ENCODE data around the gene CLINT1. TPM values are rescaled to one million over a fixed set of nuclear protein-coding genes. Genes with fewer than 3 reads are reported as not detected.

The CLINT1 gene
- total and polyA plus RNA-seq, 3 experiments from 2014 or later, result 72.3 to 91.1 (median 73.1) TPM

DNA sequence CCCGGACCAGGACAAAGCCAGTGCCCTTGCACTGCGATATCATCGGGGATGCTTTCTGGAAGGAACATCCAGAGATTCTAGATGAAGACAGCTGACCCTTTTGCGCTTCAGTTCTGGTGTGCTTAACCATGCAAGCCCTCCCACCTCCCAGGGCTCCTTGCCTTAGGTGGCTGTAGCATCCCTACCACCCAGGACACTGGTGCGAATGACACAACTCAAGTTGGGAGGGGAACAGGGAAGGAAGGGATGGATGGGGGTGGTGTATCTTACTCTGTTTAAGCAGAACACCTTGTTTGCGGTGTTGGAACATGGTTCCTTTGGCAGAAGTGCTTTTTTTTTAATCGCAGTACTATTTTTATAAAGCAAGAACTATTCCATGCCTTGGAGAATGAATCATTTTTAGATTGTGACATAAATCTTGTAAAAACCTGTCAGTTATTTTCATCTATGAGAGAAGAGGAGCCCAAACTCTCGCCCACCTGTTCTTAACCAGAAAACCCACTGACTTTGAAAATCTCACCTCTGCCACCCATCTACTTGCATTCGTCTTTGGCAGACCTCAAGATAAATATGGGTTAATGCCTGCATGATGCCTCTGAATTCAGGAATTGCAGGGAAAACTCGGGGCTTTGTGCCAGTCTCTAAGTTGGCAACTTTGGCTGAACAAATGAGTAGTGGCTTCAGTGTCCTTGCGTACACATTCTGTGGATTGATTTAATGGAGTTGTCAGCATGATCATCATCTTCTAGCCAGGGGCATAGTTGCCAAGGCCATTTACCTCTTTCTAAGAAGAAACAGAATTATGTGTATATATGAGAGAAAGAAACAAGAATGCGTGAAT lies 119.3 kb downstream of the CLINT1 start:
- ChIA-PET CTCF (interaction anchor here (0.9 to 1.0 kb wide), 3 partner anchors 11 to 307 kb away, joined by 3 read pairs; no protein-coding TSS in a partner anchor), POLR2A (no interaction called here)
- Mint-ChIP-seq H3K27me3 (peaks cover 0 to 2% of the 10 kb centered on the region in 2 donors), H3K9me3 (no peaks in the 10 kb centered on the region), H3K27ac (peak overlapping the region in 2 of 8 donors; percentile 37 to 52), H3K4me3 (peak overlapping the region in 1 of 7 donors; percentile 87), H3K4me1 (peaks cover 12 to 15% (median 13%) of the 10 kb centered on the region in 3 donors), H3K36me3 (peaks cover 0 to 37% (median 6%) of the 10 kb centered on the region in 3 donors)
- no peak overlapping the region for H3K27ac ChIP-seq (ENCODE audit: low read depth, low read length)
- H3K9me3 ChIP-seq (ENCODE audit: low read length), result no peaks in the 10 kb centered on the region
- DNase-seq, result no peak
- H3K36me3 ChIP-seq (ENCODE audit: insufficient read depth, low read length), result peaks cover 5% of the 10 kb centered on the region
- H3K27me3 ChIP-seq (ENCODE audit: insufficient read depth, low read length, poor library complexity, severe bottlenecking), result no peaks in the 10 kb centered on the region
- no peak overlapping the region for H3K4me3 ChIP-seq (ENCODE audit: low read length)
- H3K4me1 ChIP-seq (ENCODE audit: insufficient read depth, low read length), result peaks cover 12% of the 10 kb centered on the region

DNA sequence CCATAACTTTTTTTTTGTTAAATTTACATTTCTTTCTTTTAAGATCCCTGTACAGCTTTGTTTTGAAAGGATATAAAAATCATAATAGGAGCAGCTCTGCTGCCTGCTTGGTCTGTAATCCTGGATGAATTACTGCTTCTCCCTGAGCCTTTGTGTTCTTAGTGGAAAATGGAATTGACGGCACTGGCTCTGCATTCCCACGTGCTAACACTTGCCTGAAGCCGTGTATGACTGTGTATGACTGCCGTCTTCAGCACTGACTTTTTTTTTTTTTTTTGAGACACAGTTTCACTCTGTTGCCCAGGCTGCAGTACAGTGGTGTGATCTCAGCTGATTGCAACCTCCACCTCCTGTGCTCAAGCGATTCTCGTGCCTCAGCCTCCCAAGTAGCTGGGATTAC lies 123.0 kb downstream of the CLINT1 start:
- Histone ChIP-seq H3K4me1 (ENCODE audit: insufficient read depth, low read length) (peaks cover 8% of the 10 kb centered on the region), H3K27ac (ENCODE audit: low read depth, low read length) (no peak overlapping the region), H3K9me3 (ENCODE audit: low read length) (no peaks in the 10 kb centered on the region), H3K4me3 (ENCODE audit: low read length) (no peak overlapping the region), H3K27me3 (ENCODE audit: insufficient read depth, low read length, poor library complexity, severe bottlenecking) (no peaks in the 10 kb centered on the region), H3K36me3 (ENCODE audit: insufficient read depth, low read length) (peaks cover 5% of the 10 kb centered on the region)
- H3K4me3 Mint-ChIP-seq, result peak overlapping the region in 1 of 7 donors; percentile 12
- peaks cover 0 to 1% of the 10 kb centered on the region in 2 donors for H3K27me3 Mint-ChIP-seq
- DNase-seq, result no peak
- peaks cover 17 to 23% (median 17%) of the 10 kb centered on the region in 3 donors for H3K4me1 Mint-ChIP-seq
- peak overlapping the region in 1 of 8 donors; percentile 9 for H3K27ac Mint-ChIP-seq
- ChIA-PET CTCF (no interaction called here), POLR2A (no interaction called here)
- peaks cover 0 to 53% (median 11%) of the 10 kb centered on the region in 3 donors for H3K36me3 Mint-ChIP-seq
- no peaks in the 10 kb centered on the region for H3K9me3 Mint-ChIP-seq

Other genes starting within 250 kb of the CLINT1 start
- under 1 TPM; 0.09 to 0.11 TPM for gene SOX30, start 206.7 kb downstream of the CLINT1 start, total RNA-seq
- 0.28 TPM for gene SOX30, start 206.7 kb downstream of the CLINT1 start, polyA plus RNA-seq
- not detected for gene C5orf52, start 187.6 kb downstream of the CLINT1 start, total RNA-seq
- not detected for gene C5orf52, start 187.6 kb downstream of the CLINT1 start, polyA plus RNA-seq
- gene THG1L, start 127.7 kb downstream of the CLINT1 start, total RNA-seq, result 10 to 100 TPM; 31.0 to 34.6 TPM
- 4.6 TPM for gene THG1L, start 127.7 kb downstream of the CLINT1 start, polyA plus RNA-seq
- gene LSM11, start 115.4 kb downstream of the CLINT1 start, total RNA-seq, result 1 to 10 TPM; 7.8 to 7.9 TPM
- 0.82 TPM for gene LSM11, start 115.4 kb downstream of the CLINT1 start, polyA plus RNA-seq

Data from CD8-positive, alpha-beta memory T cell (primary cell).